H1 (cell line): ENCODE results near the gene GANAB. TPM values are rescaled to one million over a fixed set of nuclear protein-coding genes. Genes with fewer than 3 reads are reported as not detected.

Source experiments
- CTCF ChIA-PET: fragments of 300-600 bp; sonication (Branson Sonifier 250); formaldehyde crosslinking; loops from one replicate; lab custom pipeline; 2021; ENCODE audit not compliant: partially characterized antibody; lab: Charles Lee
- POLR2A ChIA-PET: fragments of 300-600 bp; sonication (Branson Sonifier 250); formaldehyde crosslinking; loops from one replicate; lab custom pipeline; 2021; ENCODE audit warnings: inconsistent platforms; ENCODE audit not compliant: partially characterized antibody; lab: Charles Lee
- DNase-seq, 2 experiments: peaks; one replicate each; pipeline versions ENCODE4 v3.0.0 to v3.0.0-alpha.2; 2010 to 2022; ENCODE audit warnings: low spot score in 2 of 2, low read depth in 1 of 2, mixed read lengths in 1 of 2
- FAIRE-seq: peaks from 2 replicates; lab custom pipeline; 2011; peaks lifted over from hg19 to GRCh38; lab: Jason Lieb, UNC
- H2AFZ ChIP-seq: 2 replicates; pipeline ENCODE4 v1.8.1; 2012; ENCODE audit warnings: low read length, inconsistent platforms
- H2AK5ac ChIP-seq: 2 replicates; pipeline ENCODE4 v1.6.1; 2013; ENCODE audit warnings: low read depth, low read length
- H2BK120ac ChIP-seq: replicated peaks from 2 replicates; pipeline ENCODE3; 2013; ENCODE audit warnings: low read depth, low read length, inconsistent platforms
- H2BK12ac ChIP-seq: 2 replicates; pipeline ENCODE4 v1.6.1; 2013; ENCODE audit warnings: low read depth, low read length
- H2BK15ac ChIP-seq: 2 replicates; pipeline ENCODE4 v1.6.1; 2013; ENCODE audit warnings: low read length
- H2BK20ac ChIP-seq: 2 replicates; pipeline ENCODE4 v1.6.1; 2013; ENCODE audit warnings: low read length
- H2BK5ac ChIP-seq: 2 replicates; pipeline ENCODE4 v1.6.1; 2013; ENCODE audit warnings: low read depth, low read length
- H3K14ac ChIP-seq: 2 replicates; pipeline ENCODE4 v1.6.1; 2013; ENCODE audit warnings: inconsistent platforms; ENCODE audit not compliant: insufficient read length
- H3K18ac ChIP-seq: 2 replicates; pipeline ENCODE4 v1.6.1; 2013; ENCODE audit warnings: low read length; ENCODE audit errors: extremely low read depth
- H3K23ac ChIP-seq: 2 replicates; pipeline ENCODE4 v1.6.1; 2013; ENCODE audit warnings: inconsistent platforms; ENCODE audit not compliant: insufficient read length
- H3K23me2 ChIP-seq: 2 replicates; pipeline ENCODE4 v1.6.1; 2013; ENCODE audit warnings: low read depth, low read length
- H3K27ac ChIP-seq: 2 replicates; pipeline ENCODE4 v1.6.1; 2011; ENCODE audit warnings: low read depth, low read length, inconsistent platforms
- H3K27me3 ChIP-seq, 4 experiments: replicated peaks in 1 of 4; 1 replicate in 1 of 4; 2 replicates in 3 of 4; pipeline versions ENCODE4 v1.6.1 to v1.8.1; 2011 to 2013; ENCODE audit warnings: low read length in 3 of 4, mild to moderate bottlenecking in 3 of 4, inconsistent platforms in 2 of 4, mixed read lengths in 2 of 4, moderate library complexity in 1 of 4; ENCODE audit not compliant: control insufficient read depth in 3 of 4, insufficient read depth in 3 of 4; ENCODE audit errors: extremely low read depth in 1 of 4
- H3K36me3 ChIP-seq, 4 experiments: 2 replicates each; pipeline versions ENCODE4 v1.6.1 to v1.8.1; 2011 to 2013; ENCODE audit warnings: mild to moderate bottlenecking in 4 of 4, low read length in 3 of 4, moderate library complexity in 2 of 4, control low read depth in 1 of 4, inconsistent platforms in 1 of 4; ENCODE audit not compliant: insufficient read depth in 4 of 4, control insufficient read depth in 2 of 4
- H3K4ac ChIP-seq: replicated peaks from 2 replicates; pipeline ENCODE3; 2013; ENCODE audit warnings: low read length, low read depth, mixed read lengths, inconsistent platforms; ENCODE audit not compliant: insufficient read length
- H3K4me1 ChIP-seq, 4 experiments: replicated peaks in 1 of 4; 1 replicate in 1 of 4; 2 replicates in 3 of 4; pipeline versions ENCODE4 v1.6.1 to v1.8.1; 2011 to 2013; ENCODE audit warnings: low read length in 3 of 4, inconsistent platforms in 2 of 4, mixed read lengths in 1 of 4; ENCODE audit not compliant: insufficient read depth in 4 of 4, control insufficient read depth in 3 of 4
- H3K4me2 ChIP-seq, 2 experiments: 2 replicates each; pipeline versions ENCODE4 v1.6.1 to v1.8.1; 2011 to 2013; ENCODE audit warnings: low read depth in 2 of 2, low read length in 2 of 2, control low read depth in 1 of 2, inconsistent platforms in 1 of 2, mild to moderate bottlenecking in 1 of 2; ENCODE audit not compliant: insufficient read depth in 1 of 2
- H3K4me3 ChIP-seq, 4 experiments: fragments of 200-600, 300-600 bp in 1 of 4; sonication (generic), shearing (Covaris generic), sonication (Bioruptor Twin) in 1 of 4; 2 replicates each; pipeline versions ENCODE4 v1.5.1 to v1.8.1; 2011 to 2016; ENCODE audit warnings: low read length in 4 of 4, low read depth in 3 of 4, control low read depth in 2 of 4, inconsistent platforms in 2 of 4, mild to moderate bottlenecking in 2 of 4, mixed read lengths in 1 of 4, moderate library complexity in 1 of 4; ENCODE audit not compliant: insufficient read depth in 2 of 4; ENCODE audit errors: extremely low read depth in 1 of 4
- H3K56ac ChIP-seq: replicated peaks from 2 replicates; pipeline ENCODE3; 2013; ENCODE audit warnings: low read depth, mild to moderate bottlenecking, mixed read lengths, low read length, inconsistent platforms; ENCODE audit not compliant: insufficient read length
- H3K79me1 ChIP-seq: 2 replicates; pipeline ENCODE4 v1.6.1; 2013; ENCODE audit warnings: low read depth, low read length, control low read depth
- H3K79me2 ChIP-seq, 2 experiments: 2 replicates each; pipeline versions ENCODE4 v1.6.1 to v1.8.1; 2012 to 2013; ENCODE audit warnings: low read length in 2 of 2, mild to moderate bottlenecking in 2 of 2, inconsistent platforms in 1 of 2; ENCODE audit not compliant: insufficient read depth in 2 of 2, control insufficient read depth in 1 of 2
- H3K9ac ChIP-seq, 4 experiments: replicated peaks in 1 of 4; 1 replicate in 1 of 4; 2 replicates in 3 of 4; pipeline versions ENCODE4 v1.6.1 to v1.8.1; 2011 to 2013; ENCODE audit warnings: low read depth in 3 of 4, low read length in 3 of 4, control low read depth in 2 of 4, mild to moderate bottlenecking in 2 of 4, moderate library complexity in 2 of 4, inconsistent platforms in 1 of 4; ENCODE audit errors: extremely low read depth in 1 of 4
- H3K9me3 ChIP-seq, 2 experiments: 2 replicates each; pipeline versions ENCODE4 v1.6.1 to v1.8.1; 2012 to 2013; ENCODE audit warnings: mild to moderate bottlenecking in 2 of 2, moderate library complexity in 2 of 2, control low read depth in 1 of 2, inconsistent platforms in 1 of 2, low read depth in 1 of 2, low read length in 1 of 2, mixed read lengths in 1 of 2; ENCODE audit not compliant: insufficient read depth in 2 of 2
- H4K20me1 ChIP-seq, 2 experiments: replicated peaks in 1 of 2; 2 replicates each; pipeline versions ENCODE3 to v1.8.1; 2011 to 2013; ENCODE audit warnings: inconsistent platforms in 2 of 2, low read length in 2 of 2, mild to moderate bottlenecking in 1 of 2; ENCODE audit not compliant: insufficient read depth in 2 of 2, control insufficient read depth in 1 of 2
- H4K5ac ChIP-seq: 2 replicates; pipeline ENCODE4 v1.6.1; 2013; ENCODE audit warnings: low read length, low read depth, mixed read lengths, inconsistent platforms; ENCODE audit not compliant: insufficient read length
- H4K8ac ChIP-seq: 2 replicates; pipeline ENCODE4 v1.8.0; 2013; ENCODE audit warnings: mild to moderate bottlenecking, moderate library complexity, low read length, inconsistent platforms; ENCODE audit not compliant: insufficient read depth; ENCODE audit errors: extremely low read depth
- H4K91ac ChIP-seq: replicated peaks from 2 replicates; pipeline ENCODE3; 2013; ENCODE audit warnings: low read length, mixed read lengths, inconsistent platforms; ENCODE audit not compliant: insufficient read length
- ASH2L ChIP-seq: fragments of 200-600, 300-600 bp; sonication (generic); IDR thresholded peaks from one replicate; pipeline ENCODE4 v1.7.1; 2017; ENCODE audit warnings: low read length
- EGR1 ChIP-seq: IDR thresholded peaks from 2 replicates; pipeline ENCODE4 v1.6.1; 2011; ENCODE audit warnings: low read depth, low read length, borderline replicate concordance
- NANOG ChIP-seq: IDR thresholded peaks from 2 replicates; pipeline ENCODE4 v1.6.1; 2011; ENCODE audit warnings: low read length, low read depth, mild to moderate bottlenecking, inconsistent platforms; ENCODE audit not compliant: insufficient read depth, poor library complexity, severe bottlenecking
- NRF1 ChIP-seq: IDR thresholded peaks from 2 replicates; pipeline ENCODE4 v1.6.1; 2011; ENCODE audit warnings: mild to moderate bottlenecking, low read depth, low read length, improper control_type of control experiment
- SIN3A ChIP-seq, 2 experiments: IDR thresholded peaks in 1 of 2; conservative IDR thresholded peaks in 1 of 2; 2 replicates each; pipeline ENCODE4 v1.6.1; 2011 to 2012; ENCODE audit warnings: low read length in 2 of 2, improper control_type of control experiment in 1 of 2, low read depth in 1 of 2, mild to moderate bottlenecking in 1 of 2
- SP1 ChIP-seq: IDR thresholded peaks from 2 replicates; pipeline ENCODE4 v1.6.1; 2011; ENCODE audit warnings: low read depth, low read length
- YY1 ChIP-seq: IDR thresholded peaks from 2 replicates; pipeline ENCODE4 v1.6.1; 2011; ENCODE audit warnings: low read depth, mild to moderate bottlenecking, low read length
- WGBS, 2 experiments: shearing (Covaris generic) in 1 of 2; methylation state at CpG; one replicate each; pipeline versions ENCODE4 v1.1.6 to v1.1.7; 2013 to 2015; ENCODE audit warnings: low lambda C conversion rate in 2 of 2, mixed read lengths in 2 of 2, inconsistent platforms in 1 of 2, low coverage in 1 of 2, missing lambda C conversion rate in 1 of 2; ENCODE audit not compliant: insufficient replicate concordance in 2 of 2, insufficient coverage in 1 of 2, insufficient read length in 1 of 2; ENCODE audit errors: extremely low coverage in 1 of 2, missing lambda C conversion rate in 1 of 2; 5-methylcytosine and 5-hydroxymethylcytosine counted together
- long read RNA-seq, 2 experiments: library from RNA in 1 of 2; library from capped mRNA in 1 of 2; stranded (forward); transcript quantifications; one replicate each; pipeline ENCODE4 v2.0.0, GENCODE V29; 2021; ENCODE audit warnings: inconsistent platforms in 1 of 2
- polyA minus RNA-seq, 3 experiments: library from RNA; depleted of rRNA, polyadenylated mRNA; stranded (reverse); fragments of >200 nt; gene quantifications; 1 replicate in 2 of 3; 2 replicates in 1 of 3; pipeline ENCODE4 v1.2.3, GENCODE V29; 2011
- polyA plus RNA-seq, 7 experiments: library from polyadenylated mRNA; depleted of rRNA in 3 of 7; stranded (reverse) in 5 of 7; unstranded in 2 of 7; fragments of >200 nt in 5 of 7; fragments of 200-250 nt in 2 of 7; gene quantifications; 1 replicate in 5 of 7; 2 replicates in 1 of 7; 4 replicates in 1 of 7; pipeline versions ENCODE4 v1.2.1 to v1.2.3, GENCODE V29; 2011 to 2013; ENCODE audit warnings: missing spikeins in 2 of 7, mixed read lengths in 2 of 7
- total RNA-seq: library from RNA; stranded (reverse); fragmentation: NEBNext Ultra II Directional; extraction: Animal tissue kit (Norgen Biotek cat#: 25700); gene quantifications from 2 replicates; pipeline ENCODE4 v1.2.1, GENCODE V29; 2021

GANAB gene
- 326 and 330 TPM in 2 replicates for total RNA-seq
- 289 and 297 TPM in 2 replicates for polyA plus RNA-seq (2011; rRNA removed)
- polyA plus RNA-seq (2011; cell fraction: cytosol; rRNA removed): 275 TPM
- polyA plus RNA-seq (2011; cell fraction: nucleus; rRNA removed): 508 TPM
- polyA plus RNA-seq (2012, experiment 1 of 2): 262 to 319 TPM (median 285 TPM) in 4 replicates
- polyA plus RNA-seq (2012, experiment 2 of 2): 291 TPM
- polyA plus RNA-seq (2013, experiment 1 of 2): 382 TPM
- polyA plus RNA-seq (2013, experiment 2 of 2): 320 TPM
- 365 and 405 TPM in 2 replicates for polyA minus RNA-seq (2011; rRNA and poly(A)+ RNA removed)
- polyA minus RNA-seq (2011; cell fraction: cytosol; rRNA and poly(A)+ RNA removed): 182 TPM
- 152 TPM for polyA minus RNA-seq (2011; cell fraction: nucleus; rRNA and poly(A)+ RNA removed)
- long read RNA-seq, experiment 1, transcript GANAB-202 (24 exons, 3,608 nt): major isoform, 17 of 281 reads
- long read RNA-seq, experiment 1, partial matches to known transcripts: 121 of 281 reads
- long read RNA-seq, experiment 1, other reads (novel, unspliced or antisense): 139 of 281 reads
- long read RNA-seq, experiment 2, transcript GANAB-202 (24 exons, 3,608 nt): major isoform, 12 of 81 reads
- long read RNA-seq, experiment 2, partial matches to known transcripts: 60 of 81 reads
- long read RNA-seq, experiment 2, other reads (novel, unspliced or antisense): 6 of 81 reads

GRCh38 chr11:62645946-62646824 is at the start of gene GANAB:
Gene GANAB (minus strand): TSS chr11:62646613. CDS start chr11:62646599, 14 bp downstream.
- no peaks in the 10 kb centered on the region; a peak in 2 of 7 replicates for H3K4me1 ChIP-seq
- no peak within 1 kb of the TSS for H2BK15ac ChIP-seq
- 2% methylated on average over 59 of the region's 73 CpGs; no CpG with 5 or more reads in 1 of the 2 experiments for WGBS, 2 experiments
- H3K4me3 ChIP-seq: peak within 1 kb of the TSS; percentile 71 to 99 (median 90)
- H3K36me3 ChIP-seq: peaks cover 0 to 28% (median 7%) of the 10 kb centered on the region in 4 experiments; a peak in 6 of 8 replicates
- H2BK5ac ChIP-seq: peak within 1 kb of the TSS; percentile 79
- no peak within 1 kb of the TSS for H3K14ac ChIP-seq
- H3K9me3 ChIP-seq: no peaks in the 10 kb centered on the region
- peaks cover 7 to 47% of the 10 kb centered on the region in 2 experiments for H3K79me2 ChIP-seq
- POLR2A ChIA-PET: interaction anchor here (0.5 to 50.4 kb wide), 20 partner anchors 9 to 209 kb away, joined by 3 to 2041 read pairs (median 6); partner anchors contain the start of genes B3GAT3, BSCL2, C11orf98 and CSKMT
- peaks cover 5% of the 10 kb centered on the region; the same call in 1 of the 2 replicates for H3K23me2 ChIP-seq
- H3K56ac ChIP-seq: peak within 1 kb of the TSS; percentile 96
- peak within 1 kb of the TSS; percentile 76 to 97 (median 94) for H3K9ac ChIP-seq
- peak within 1 kb of the TSS; percentile 78 to 81 for H3K4me2 ChIP-seq
- H4K8ac ChIP-seq: peak within 1 kb of the TSS; percentile 98
- peaks cover 3 to 18% of the 10 kb centered on the region in 2 experiments for H4K20me1 ChIP-seq
- H2BK120ac ChIP-seq: no peak within 1 kb of the TSS
- peak within 1 kb of the TSS; percentile 92 for H3K4ac ChIP-seq
- no peak for FAIRE-seq
- H2BK12ac ChIP-seq: 0 out of 2 replicates have a peak within 1 kb of the TSS, but pooled peaks have one; percentile 2
- H3K23ac ChIP-seq: no peak within 1 kb of the TSS
- H4K5ac ChIP-seq: peak within 1 kb of the TSS; percentile 87
- peak within 1 kb of the TSS; percentile 89 for H4K91ac ChIP-seq
- no peak within 1 kb of the TSS for H2AK5ac ChIP-seq
- DNase-seq: peak; percentile 87 to 96
- no peaks in the 10 kb centered on the region for H3K27me3 ChIP-seq
- peaks cover 8% of the 10 kb centered on the region for H3K79me1 ChIP-seq
- H3K27ac ChIP-seq: peak within 1 kb of the TSS; percentile 90
- CTCF ChIA-PET: interaction anchor here (0.6 to 1.4 kb wide), 8 partner anchors 8 to 1290 kb away, joined by 3 to 12 read pairs (median 3); partner anchors contain the start of genes C11orf98 and CSKMT
- H2BK20ac ChIP-seq: no peak within 1 kb of the TSS
- no peak within 1 kb of the TSS for H2AFZ ChIP-seq
- peak within 1 kb of the TSS; percentile 34 for H3K18ac ChIP-seq
- TF ChIP-seq NRF1 (no peak), SP1 (peak; percentile 84; the same call in 1 of the 2 replicates), NANOG (peak; percentile 54), EGR1 (no peak), YY1 (peak; percentile 98), ASH2L (peak; percentile 64), SIN3A (conservative IDR thresholded peaks at IDR 0.05 in 1 of 2, IDR thresholded peaks at IDR 0.05 in 1 of 2; ENCODE audit: low read depth in 1 of 2, low read length in 2 of 2) (peak in 1 of 2 experiments; percentile 53; a peak in 2 of 4 replicates)
